Mesenchymal stem cell (in vitro differentiated cells and primary cell): ENCODE measurements around the gene PLIN1.

Source experiments
- DNase-seq: peaks from one replicate; pipeline ENCODE4 v3.0.0-alpha.2; 2013
- H2AFZ ChIP-seq: one replicate; pipeline ENCODE4 v1.6.1; 2013; ENCODE audit warnings: low read depth, mild to moderate bottlenecking, control low read depth, inconsistent platforms, low read length, moderate library complexity
- H2AK5ac ChIP-seq: 2 replicates; pipeline ENCODE4 v1.6.1; 2013; ENCODE audit warnings: low read length, moderate library complexity, mild to moderate bottlenecking, inconsistent platforms; ENCODE audit not compliant: severe bottlenecking
- H2BK120ac ChIP-seq: one replicate; pipeline ENCODE4 v1.6.1; 2013; ENCODE audit warnings: low read depth, mild to moderate bottlenecking, inconsistent platforms, low read length, moderate library complexity
- H2BK12ac ChIP-seq, 2 experiments: one replicate each; pipeline ENCODE4 v1.6.1; 2013; ENCODE audit warnings: inconsistent platforms in 2 of 2, low read length in 2 of 2, mild to moderate bottlenecking in 2 of 2, moderate library complexity in 2 of 2, control low read depth in 1 of 2
- H2BK15ac ChIP-seq: one replicate; pipeline ENCODE4 v1.6.1; 2013; ENCODE audit warnings: mild to moderate bottlenecking, low read depth, inconsistent platforms; ENCODE audit not compliant: poor library complexity, severe bottlenecking
- H2BK5ac ChIP-seq: 2 replicates; pipeline ENCODE4 v1.6.1; 2013; ENCODE audit warnings: low read depth, mild to moderate bottlenecking, low read length, control low read depth, inconsistent platforms; ENCODE audit not compliant: poor library complexity, severe bottlenecking
- H3K14ac ChIP-seq, 2 experiments: one replicate each; pipeline ENCODE4 v1.6.1; 2013; ENCODE audit warnings: inconsistent platforms in 2 of 2, low read length in 2 of 2, control low read depth in 1 of 2, mild to moderate bottlenecking in 1 of 2, moderate library complexity in 1 of 2
- H3K18ac ChIP-seq, 2 experiments: one replicate each; pipeline ENCODE4 v1.6.1; 2013; ENCODE audit warnings: inconsistent platforms in 2 of 2, low read length in 2 of 2, control low read depth in 1 of 2, low read depth in 1 of 2, mild to moderate bottlenecking in 1 of 2
- H3K23ac ChIP-seq, 2 experiments: one replicate each; pipeline ENCODE4 v1.6.1; 2013; ENCODE audit warnings: inconsistent platforms in 2 of 2, low read length in 2 of 2, mild to moderate bottlenecking in 2 of 2, moderate library complexity in 2 of 2, control low read depth in 1 of 2
- H3K27ac ChIP-seq: 2 replicates; pipeline ENCODE4 v1.5.1; 2013; ENCODE audit warnings: mild to moderate bottlenecking, moderate library complexity, low read length, control low read depth, inconsistent platforms; ENCODE audit not compliant: poor library complexity, severe bottlenecking
- H3K27me3 ChIP-seq, 2 experiments: 2 replicates each; pipeline versions ENCODE4 v1.6.1 to v1.7.0; 2013; ENCODE audit warnings: low read length in 2 of 2, mild to moderate bottlenecking in 2 of 2, moderate library complexity in 2 of 2, control low read depth in 1 of 2, inconsistent platforms in 1 of 2; ENCODE audit not compliant: control insufficient read depth in 1 of 2, insufficient read depth in 1 of 2
- H3K36me3 ChIP-seq, 2 experiments: 2 replicates each; pipeline versions ENCODE4 v1.6.1 to v1.7.0; 2013; ENCODE audit warnings: low read length in 2 of 2, control low read depth in 1 of 2, inconsistent platforms in 1 of 2, low read depth in 1 of 2, mild to moderate bottlenecking in 1 of 2; ENCODE audit not compliant: insufficient read depth in 2 of 2, control insufficient read depth in 1 of 2
- H3K4ac ChIP-seq, 2 experiments: one replicate each; pipeline ENCODE4 v1.6.1; 2013; ENCODE audit warnings: inconsistent platforms in 2 of 2, low read length in 2 of 2, mild to moderate bottlenecking in 2 of 2, moderate library complexity in 2 of 2, control low read depth in 1 of 2, low read depth in 1 of 2
- H3K4me1 ChIP-seq: 2 replicates; pipeline ENCODE4 v1.6.1; 2013; ENCODE audit warnings: low read depth, low read length, control low read depth; ENCODE audit not compliant: control insufficient read depth, insufficient read depth
- H3K4me2 ChIP-seq: 2 replicates; pipeline ENCODE4 v1.6.1; 2013; ENCODE audit warnings: low read length, mild to moderate bottlenecking, inconsistent platforms; ENCODE audit not compliant: poor library complexity, severe bottlenecking
- H3K4me3 ChIP-seq, 2 experiments: 2 replicates each; pipeline versions ENCODE4 v1.5.1 to v1.7.0; 2013; ENCODE audit warnings: low read length in 2 of 2, mild to moderate bottlenecking in 2 of 2, control low read depth in 1 of 2, low read depth in 1 of 2; ENCODE audit not compliant: insufficient read depth in 1 of 2
- H3K79me1 ChIP-seq: replicated peaks from 2 replicates; pipeline ENCODE4 v1.6.1; 2013; ENCODE audit warnings: mild to moderate bottlenecking, control low read depth, low read length, inconsistent platforms; ENCODE audit not compliant: poor library complexity, severe bottlenecking
- H3K9ac ChIP-seq: 2 replicates; pipeline ENCODE4 v1.7.0; 2013; ENCODE audit warnings: mild to moderate bottlenecking, low read length, moderate library complexity
- H3K9me3 ChIP-seq: 2 replicates; pipeline ENCODE4 v1.7.0; 2013; ENCODE audit warnings: mild to moderate bottlenecking, low read length; ENCODE audit not compliant: control insufficient read depth
- H4K8ac ChIP-seq: one replicate; pipeline ENCODE4 v1.6.1; 2013; ENCODE audit warnings: inconsistent platforms, mild to moderate bottlenecking, low read length, moderate library complexity
- H4K91ac ChIP-seq: one replicate; pipeline ENCODE4 v1.6.1; 2013; ENCODE audit warnings: mild to moderate bottlenecking, low read length, inconsistent platforms
- WGBS: methylation state at CpG from one replicate; pipeline ENCODE4 v1.1.7; 2013; ENCODE audit warnings: mixed read lengths; 5-methylcytosine and 5-hydroxymethylcytosine counted together

Gene PLIN1

DNA sequence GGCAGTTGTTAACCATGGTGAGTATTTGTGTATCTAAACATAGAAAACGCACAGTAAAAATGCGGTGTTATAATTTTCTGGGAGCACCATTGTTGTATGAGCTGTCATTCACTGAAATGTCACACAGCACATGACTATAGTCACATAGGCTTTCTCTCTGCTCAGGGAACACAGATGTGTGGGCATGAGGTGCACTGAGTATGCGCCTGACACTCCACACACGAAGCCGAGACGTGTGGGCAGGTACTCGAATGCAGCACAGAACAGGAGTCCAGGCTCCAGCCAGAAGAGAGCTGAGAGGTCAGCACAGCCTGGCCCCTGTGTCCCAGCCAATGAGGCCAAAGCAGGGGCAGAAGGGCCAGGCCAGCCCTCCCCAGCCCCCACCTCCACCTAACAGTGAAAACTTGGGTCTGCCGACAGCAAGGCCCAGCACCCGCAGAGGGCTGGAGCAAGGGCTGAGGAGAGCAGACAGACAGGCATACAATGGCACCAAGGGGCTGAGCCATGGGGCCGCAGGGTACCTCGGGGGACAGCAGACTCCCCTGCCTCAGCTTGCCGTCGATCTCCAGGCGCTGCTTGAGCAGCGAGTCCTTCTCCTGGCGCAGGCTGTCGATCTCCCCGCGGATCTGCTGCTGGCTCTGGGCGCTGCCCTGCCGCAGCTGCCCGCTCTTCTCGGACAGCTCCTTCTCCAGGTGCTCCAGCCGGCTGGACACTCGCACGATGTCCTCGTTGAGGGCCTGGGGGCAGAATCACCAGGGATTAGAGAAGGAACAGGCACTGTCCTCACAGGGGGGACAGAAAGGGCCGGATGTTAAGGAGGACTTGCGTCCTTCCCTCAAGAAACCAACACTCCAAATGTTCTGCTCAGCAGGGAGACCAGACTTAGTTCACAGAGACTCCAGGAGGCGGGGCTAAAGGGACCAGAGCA, 47.9 kb downstream of the PLIN1 start:
- 92% methylated on average over 30 of the region's 30 CpGs for WGBS
- DNase-seq = no peak
- H3K18ac ChIP-seq = no peak overlapping the region

DNA sequence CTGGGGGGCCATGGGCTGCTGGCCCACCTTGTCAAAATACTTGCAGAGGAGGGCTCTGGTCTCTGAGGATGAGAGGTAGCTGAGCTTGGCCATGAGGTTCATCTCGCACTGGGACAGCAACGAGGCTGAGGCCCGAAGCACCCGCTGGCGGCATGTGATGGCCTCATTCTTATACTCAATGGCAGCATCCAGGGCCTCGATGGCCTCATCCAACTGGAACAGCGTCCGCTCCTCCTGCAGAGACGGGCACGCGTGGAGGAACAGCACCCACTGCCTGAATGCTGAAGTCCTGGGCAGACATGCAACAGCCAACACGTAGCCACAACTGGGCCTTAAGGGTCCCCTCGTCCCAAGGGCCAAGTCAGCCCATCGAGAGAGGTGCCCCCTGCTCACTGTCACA, 48.9 kb downstream of the PLIN1 start:
- no peak overlapping the region for H4K91ac ChIP-seq
- no peak overlapping the region for H2BK15ac ChIP-seq
- H3K27me3 ChIP-seq = no peaks in the 10 kb centered on the region
- H2BK12ac ChIP-seq = no peak overlapping the region
- H3K4ac ChIP-seq = no peak overlapping the region
- DNase-seq = no peak
- H3K4me2 ChIP-seq = no peak overlapping the region
- no peaks in the 10 kb centered on the region for H3K9me3 ChIP-seq
- H3K36me3 ChIP-seq = peaks cover 82 to 84% of the 10 kb centered on the region in 2 experiments
- H2AK5ac ChIP-seq = no peak overlapping the region
- no peak overlapping the region for H3K18ac ChIP-seq
- no peaks in the 10 kb centered on the region for H3K4me1 ChIP-seq
- no peak overlapping the region for H3K23ac ChIP-seq
- H3K4me3 ChIP-seq = no peak overlapping the region
- no peak overlapping the region for H2BK120ac ChIP-seq
- no peak overlapping the region for H3K14ac ChIP-seq
- 90% methylated on average over 14 of the region's 14 CpGs for WGBS
- H2AFZ ChIP-seq = no peak overlapping the region
- H3K27ac ChIP-seq = no peak overlapping the region
- H3K79me1 ChIP-seq = peaks cover 3% of the 10 kb centered on the region
- H3K9ac ChIP-seq = no peak overlapping the region
- H2BK5ac ChIP-seq = no peak overlapping the region
- no peak overlapping the region for H4K8ac ChIP-seq

More for the DNA sequence above, 47.9 kb downstream of the PLIN1 start:
- Histone ChIP-seq H2AFZ (no peak overlapping the region), H2BK12ac (no peak overlapping the region), H3K9me3 (no peaks in the 10 kb centered on the region), H3K4ac (no peak overlapping the region), H3K23ac (no peak overlapping the region), H2AK5ac (no peak overlapping the region), H3K4me2 (no peak overlapping the region), H3K27me3 (no peaks in the 10 kb centered on the region), H2BK120ac (no peak overlapping the region), H3K9ac (no peak overlapping the region), H3K4me1 (no peaks in the 10 kb centered on the region), H2BK15ac (no peak overlapping the region), H3K4me3 (no peak overlapping the region), H4K8ac (no peak overlapping the region), H3K27ac (no peak overlapping the region), H3K79me1 (no peaks in the 10 kb centered on the region), H3K36me3 (peaks cover 73 to 74% of the 10 kb centered on the region in 2 experiments), H4K91ac (no peak overlapping the region), H2BK5ac (no peak overlapping the region), H3K14ac (no peak overlapping the region)

DNA sequence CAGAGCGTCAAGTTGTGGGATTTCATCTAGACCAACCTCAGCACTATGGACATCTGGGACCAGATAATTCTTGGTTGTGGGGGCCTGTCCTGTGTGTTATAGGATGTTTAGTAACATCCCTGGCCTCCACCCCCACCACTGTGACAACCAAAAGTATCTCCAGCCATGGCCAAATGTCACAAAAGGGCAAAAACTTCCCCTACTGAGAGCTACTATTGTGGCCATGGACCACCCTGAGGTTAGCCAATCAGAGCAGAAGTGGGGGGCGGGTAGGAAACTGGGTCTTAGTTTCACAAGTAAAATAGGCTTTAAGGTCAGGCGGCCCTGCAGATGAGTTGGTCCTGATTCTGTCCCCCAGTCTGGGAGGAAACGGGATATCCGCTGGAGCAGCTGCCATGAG, 49.3 kb downstream of the PLIN1 start:
- Histone ChIP-seq H2BK120ac (no peak overlapping the region), H2BK15ac (no peak overlapping the region), H4K8ac (no peak overlapping the region), H3K27ac (no peak overlapping the region), H3K79me1 (peaks cover 5% of the 10 kb centered on the region), H3K4me2 (no peak overlapping the region), H3K4ac (no peak overlapping the region), H3K4me3 (no peak overlapping the region), H2BK5ac (no peak overlapping the region), H2BK12ac (no peak overlapping the region), H2AFZ (no peak overlapping the region), H3K9me3 (no peaks in the 10 kb centered on the region), H3K36me3 (peaks cover 87 to 88% of the 10 kb centered on the region in 2 experiments), H2AK5ac (no peak overlapping the region), H3K4me1 (no peaks in the 10 kb centered on the region), H3K23ac (no peak overlapping the region), H3K18ac (no peak overlapping the region), H3K27me3 (no peaks in the 10 kb centered on the region), H4K91ac (no peak overlapping the region), H3K14ac (no peak overlapping the region), H3K9ac (no peak overlapping the region)
- WGBS = 97% methylated on average over 4 of the region's 5 CpGs
- no peak for DNase-seq

DNA sequence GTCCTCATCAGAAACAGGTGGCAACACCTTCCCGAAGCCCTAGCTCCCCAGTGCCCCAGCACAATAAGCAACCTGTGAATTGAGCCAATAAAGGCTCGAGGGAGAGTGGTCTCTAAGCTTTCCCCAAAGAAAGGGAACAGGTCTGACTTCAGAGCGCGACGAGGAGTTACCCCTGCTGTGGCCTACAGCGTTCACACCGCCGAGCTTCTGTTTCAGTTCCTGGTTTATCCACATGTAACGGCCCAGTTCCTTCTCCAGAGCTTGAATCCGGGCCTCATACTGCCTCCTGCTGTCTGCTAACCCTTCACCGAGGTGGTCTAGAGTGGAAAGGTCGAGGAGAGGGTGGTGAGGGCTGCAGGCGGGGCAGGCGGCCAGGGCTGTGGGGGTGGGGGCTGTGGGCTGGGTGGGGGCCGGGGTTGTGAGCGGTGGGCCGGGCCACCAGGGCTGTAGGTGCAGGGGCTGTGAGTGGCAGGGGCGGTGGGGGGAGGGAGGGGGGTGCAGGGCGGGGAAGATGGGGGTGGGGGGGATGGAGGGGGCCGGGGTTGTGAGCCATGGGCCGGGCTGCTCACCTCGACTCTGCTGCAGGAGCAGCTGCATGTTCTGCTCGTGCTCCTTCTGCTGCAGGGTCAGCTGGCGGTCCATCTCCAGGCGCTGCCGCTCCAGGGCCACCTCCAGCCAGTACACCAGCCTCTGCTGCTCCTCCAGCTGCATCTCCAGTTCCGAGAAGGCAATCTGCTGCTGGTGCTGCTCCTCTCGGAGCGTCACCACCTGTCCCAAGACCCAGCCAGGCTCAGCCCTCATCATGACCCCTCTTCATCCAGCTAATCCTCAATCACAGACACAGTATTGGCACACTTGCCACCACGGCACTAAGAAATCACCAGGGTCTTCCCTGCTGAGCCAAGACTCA, 50.1 kb downstream of the PLIN1 start:
- no peak overlapping the region for H3K14ac ChIP-seq

More for the DNA sequence above, 50.1 kb downstream of the PLIN1 start:
- no peak overlapping the region for H3K23ac ChIP-seq
- no peak for DNase-seq
- no peak overlapping the region for H2BK5ac ChIP-seq
- no peak overlapping the region for H2BK12ac ChIP-seq
- H4K8ac ChIP-seq = no peak overlapping the region
- H3K4me2 ChIP-seq = no peak overlapping the region
- H4K91ac ChIP-seq = no peak overlapping the region
- no peak overlapping the region for H2BK15ac ChIP-seq
- WGBS = 97% methylated on average over 20 of the region's 30 CpGs
- no peaks in the 10 kb centered on the region for H3K27me3 ChIP-seq
- no peaks in the 10 kb centered on the region for H3K9me3 ChIP-seq
- H3K79me1 ChIP-seq = peaks cover 11% of the 10 kb centered on the region
- no peak overlapping the region for H3K4me3 ChIP-seq
- H3K27ac ChIP-seq = no peak overlapping the region
- no peak overlapping the region for H2AK5ac ChIP-seq
- H2BK120ac ChIP-seq = no peak overlapping the region
- H3K4ac ChIP-seq = no peak overlapping the region
- no peak overlapping the region for H2AFZ ChIP-seq
- H3K9ac ChIP-seq = no peak overlapping the region
- no peak overlapping the region for H3K18ac ChIP-seq
- no peaks in the 10 kb centered on the region for H3K4me1 ChIP-seq
- peaks cover 94% of the 10 kb centered on the region in 2 experiments for H3K36me3 ChIP-seq
